Smooth muscle cell (in vitro differentiated cells): ENCODE results near the gene KMT2C. TPM values are rescaled to one million over a fixed set of nuclear protein-coding genes. Genes with fewer than 3 reads are reported as not detected.

Source experiments
- DNase-seq: peaks from one replicate; lab custom pipeline; 2025; ENCODE audit not compliant: unreplicated experiment; lab: John Stamatoyannopoulos, UW
- H2AFZ ChIP-seq: fragments of 200-600 bp; sonication (generic); 2 replicates; pipeline ENCODE4 v1.6.0; 2016; ENCODE audit warnings: antibody characterized with exemption, low read depth, mild to moderate bottlenecking
- H3F3A ChIP-seq: fragments of 200-600 bp; sonication (generic); 2 replicates; pipeline ENCODE4 v1.6.0; 2017; ENCODE audit warnings: antibody characterized with exemption, low read depth
- H3K27ac ChIP-seq: fragments of 200-600 bp; sonication (generic); 2 replicates; pipeline ENCODE4 v1.5.1; 2016; ENCODE audit warnings: low read depth, mild to moderate bottlenecking
- H3K27me3 ChIP-seq: fragments of 200-600 bp; sonication (generic); 2 replicates; pipeline ENCODE4 v1.6.1; 2016; ENCODE audit warnings: low read depth, mild to moderate bottlenecking
- H3K36me3 ChIP-seq: fragments of 200-600 bp; sonication (generic); 2 replicates; pipeline ENCODE4 v1.5.1; 2016; ENCODE audit warnings: low read depth
- H3K4me1 ChIP-seq: fragments of 200-600 bp; sonication (generic); 2 replicates; pipeline ENCODE4 v1.5.1; 2016; ENCODE audit warnings: low read depth
- H3K4me2 ChIP-seq: fragments of 200-600 bp; sonication (generic); 2 replicates; pipeline ENCODE4 v1.6.0; 2016; ENCODE audit warnings: mild to moderate bottlenecking
- H3K4me3 ChIP-seq: fragments of 200-600 bp; sonication (generic); 2 replicates; pipeline ENCODE4 v1.5.1; 2016; ENCODE audit warnings: mild to moderate bottlenecking
- H3K79me2 ChIP-seq: fragments of 200-600 bp; sonication (generic); 2 replicates; pipeline ENCODE4 v1.6.0; 2016; ENCODE audit warnings: low read depth, mild to moderate bottlenecking
- H3K9ac ChIP-seq: fragments of 200-600 bp; sonication (generic); 2 replicates; pipeline ENCODE4 v1.6.0; 2016; ENCODE audit warnings: low read depth
- H3K9me3 ChIP-seq: fragments of 200-600 bp; sonication (generic); replicated peaks from 2 replicates; pipeline ENCODE4 v1.5.1; 2016; ENCODE audit warnings: low read depth
- H4K20me1 ChIP-seq: fragments of 200-600 bp; sonication (generic); 2 replicates; pipeline ENCODE4 v1.6.0; 2016; ENCODE audit warnings: low read depth
- CTCF ChIP-seq: fragments of 200-600 bp; sonication (generic); IDR thresholded peaks from 2 replicates; pipeline ENCODE4 v1.5.1; 2017; ENCODE audit warnings: borderline replicate concordance, mild to moderate bottlenecking, antibody characterized with exemption; ENCODE audit not compliant: insufficient read depth, poor library complexity, severe bottlenecking
- WGBS: methylation state at CpG from one replicate; pipeline ENCODE4 v1.1.7; 2016; ENCODE audit warnings: low lambda C conversion rate; 5-methylcytosine and 5-hydroxymethylcytosine counted together
- polyA plus RNA-seq: library from polyadenylated mRNA; unstranded; fragments of >200 nt; fragmentation: Nextera tagmentation; extraction: Ambion mirVana; gene quantifications from 2 replicates; pipeline ENCODE4 v1.2.1, GENCODE V29; 2016
- total RNA-seq: library from RNA; depleted of rRNA; stranded (reverse); fragments of >200 nt; gene quantifications from 2 replicates; pipeline ENCODE4 v1.2.3, GENCODE V29; 2014

Gene KMT2C
- total and polyA plus RNA-seq, 2 experiments from 2014 or later, result 10.1 to 36.7 TPM

GRCh38 chr7:152370297-152370696 is 65.5 kb downstream of the KMT2C start:
- H2AFZ ChIP-seq, result no peak overlapping the region
- TF ChIP-seq CTCF, result no peak
- peaks cover 100% of the 10 kb centered on the region for H3K79me2 ChIP-seq
- no peak overlapping the region for H3K4me2 ChIP-seq
- peaks cover 100% of the 10 kb centered on the region for H4K20me1 ChIP-seq
- H3K9ac ChIP-seq, result no peak overlapping the region
- H3K4me3 ChIP-seq, result no peak overlapping the region
- H3F3A ChIP-seq, result no peaks in the 10 kb centered on the region
- H3K27me3 ChIP-seq, result no peaks in the 10 kb centered on the region
- peaks cover 5% of the 10 kb centered on the region for H3K36me3 ChIP-seq
- no peak for DNase-seq
- H3K4me1 ChIP-seq, result no peaks in the 10 kb centered on the region
- no peaks in the 10 kb centered on the region for H3K9me3 ChIP-seq
- no peak overlapping the region for H3K27ac ChIP-seq

GRCh38 chr7:152369518-152369917 is 66.3 kb downstream of the KMT2C start:
- no peak overlapping the region for H3K9ac ChIP-seq
- DNase-seq, result no peak
- no peak overlapping the region for H2AFZ ChIP-seq
- H3K4me2 ChIP-seq, result no peak overlapping the region
- H3K27me3 ChIP-seq, result no peaks in the 10 kb centered on the region
- no peak for TF ChIP-seq CTCF
- 88% methylated on average over 3 of the region's 3 CpGs for WGBS
- peaks cover 5% of the 10 kb centered on the region for H3K36me3 ChIP-seq
- no peaks in the 10 kb centered on the region for H3K4me1 ChIP-seq
- no peak overlapping the region for H3K27ac ChIP-seq
- H3K9me3 ChIP-seq, result no peaks in the 10 kb centered on the region
- no peaks in the 10 kb centered on the region for H3F3A ChIP-seq
- no peak overlapping the region for H3K4me3 ChIP-seq
- peaks cover 100% of the 10 kb centered on the region for H3K79me2 ChIP-seq
- peaks cover 100% of the 10 kb centered on the region for H4K20me1 ChIP-seq

GRCh38 chr7:152367170-152367569 is 68.6 kb downstream of the KMT2C start:
- peaks cover 5% of the 10 kb centered on the region for H3K36me3 ChIP-seq
- H3K4me1 ChIP-seq, result peaks cover 5% of the 10 kb centered on the region
- no peak for TF ChIP-seq CTCF
- WGBS, result 96% methylated on average over 8 of the region's 8 CpGs
- no peaks in the 10 kb centered on the region for H3K27me3 ChIP-seq
- no peak overlapping the region for H3K4me3 ChIP-seq
- no peak for DNase-seq
- H3K9ac ChIP-seq, result no peak overlapping the region
- peaks cover 100% of the 10 kb centered on the region for H3K79me2 ChIP-seq
- peaks cover 100% of the 10 kb centered on the region for H4K20me1 ChIP-seq
- H3F3A ChIP-seq, result no peaks in the 10 kb centered on the region
- H2AFZ ChIP-seq, result no peak overlapping the region
- no peak overlapping the region for H3K4me2 ChIP-seq
- no peak overlapping the region for H3K27ac ChIP-seq
- no peaks in the 10 kb centered on the region for H3K9me3 ChIP-seq

GRCh38 chr7:152366662-152367061 is 69.1 kb downstream of the KMT2C start:
- DNase-seq, result no peak
- WGBS, result 98% methylated on average over 32 of the region's 32 CpGs
- Histone ChIP-seq H3K27ac (no peak overlapping the region), H3K27me3 (no peaks in the 10 kb centered on the region), H3K9ac (no peak overlapping the region), H3K4me3 (no peak overlapping the region), H2AFZ (no peak overlapping the region), H3K4me2 (no peak overlapping the region), H3K4me1 (peaks cover 10% of the 10 kb centered on the region), H4K20me1 (peaks cover 100% of the 10 kb centered on the region), H3K79me2 (peaks cover 100% of the 10 kb centered on the region), H3F3A (no peaks in the 10 kb centered on the region), H3K36me3 (peaks cover 5% of the 10 kb centered on the region), H3K9me3 (no peaks in the 10 kb centered on the region)
- TF ChIP-seq CTCF, result no peak
